Measurements from ENCODE around the gene ANKRD52.

The ANKRD52 gene

GRCh38 chr12:56258068-56258819 is at the start of gene ANKRD52:
ANKRD52 (minus strand) TSS chr12:56258384; CDS start chr12:56258269, 115 bp downstream.
- no peaks in the 10 kb centered on the region for H3K27me3 ChIP-seq
- H3K27ac ChIP-seq = peak within 1 kb of the TSS; percentile 80 to 85
- peak within 1 kb of the TSS; percentile 91 to 92 for H3K4me3 ChIP-seq
- peak; percentile 65 to 84 for DNase-seq
- peak; percentile 61 to 85 for TF ChIP-seq CTCF (IDR thresholded peaks at IDR 0.05)
- H3K9me3 ChIP-seq = no peaks in the 10 kb centered on the region
- H3K4me1 ChIP-seq = peaks cover 0 to 31% (median 24%) of the 10 kb centered on the region in 4 donors
- peaks cover 28 to 31% (median 30%) of the 10 kb centered on the region in 3 donors for H3K36me3 ChIP-seq
- intact Hi-C loops (cut with DNase I; ENCODE audit: low total_unique reads) = no loop called here

- H3K27me3 ChIP-seq = no peaks in the 10 kb centered on the region
- H3K4me3 ChIP-seq = no peak overlapping the region
- no peak for TF ChIP-seq CTCF (IDR thresholded peaks at IDR 0.05)
- H3K36me3 ChIP-seq = peaks cover 7 to 81% (median 37%) of the 10 kb centered on the region in 3 donors
- H3K9me3 ChIP-seq = no peaks in the 10 kb centered on the region
- intact Hi-C loops (cut with DNase I; ENCODE audit: low total_unique reads) = no loop called here
- no peak overlapping the region for H3K27ac ChIP-seq
- H3K4me1 ChIP-seq = peaks cover 0 to under 1% (median 0%) of the 10 kb centered on the region in 4 donors
- DNase-seq = no peak
Observed at GRCh38 chr12:56307221-56307965, 49.2 kb upstream of the ANKRD52 start.

- Histone ChIP-seq H3K4me1 (peaks cover 0 to 17% (median 9%) of the 10 kb centered on the region in 4 donors), H3K9me3 (no peaks in the 10 kb centered on the region), H3K27ac (no peak overlapping the region), H3K4me3 (no peak overlapping the region), H3K27me3 (no peaks in the 10 kb centered on the region), H3K36me3 (peaks cover 7 to 57% (median 25%) of the 10 kb centered on the region in 3 donors)
- TF ChIP-seq CTCF (IDR thresholded peaks at IDR 0.05) = no peak
- DNase-seq = no peak
- intact Hi-C loops (cut with DNase I; ENCODE audit: low total_unique reads) = no loop called here
Observed at GRCh38 chr12:56304872-56305590, 46.8 kb upstream of the ANKRD52 start.

GRCh38 chr12:56304276-56304675 is 46.1 kb upstream of the ANKRD52 start:
- H3K9me3 ChIP-seq = no peaks in the 10 kb centered on the region
- H3K36me3 ChIP-seq = peaks cover 7 to 50% (median 17%) of the 10 kb centered on the region in 3 donors
- H3K27me3 ChIP-seq = no peaks in the 10 kb centered on the region
- H3K27ac ChIP-seq = no peak overlapping the region
- no peak for TF ChIP-seq CTCF (IDR thresholded peaks at IDR 0.05)
- no peak for DNase-seq
- H3K4me1 ChIP-seq = peaks cover 0 to 19% (median 11%) of the 10 kb centered on the region in 4 donors
- intact Hi-C loops (cut with DNase I; ENCODE audit: low total_unique reads) = no loop called here
- no peak overlapping the region for H3K4me3 ChIP-seq

GRCh38 chr12:56300644-56301464 is 42.7 kb upstream of the ANKRD52 start:
- peaks cover 0 to 17% (median 0%) of the 10 kb centered on the region in 3 donors for H3K36me3 ChIP-seq
- peak overlapping the region; percentile 79 to 93 for H3K4me3 ChIP-seq
- H3K4me1 ChIP-seq = peaks cover 0 to 54% (median 37%) of the 10 kb centered on the region in 4 donors
- no peaks in the 10 kb centered on the region for H3K9me3 ChIP-seq
- H3K27ac ChIP-seq = peak overlapping the region; percentile 90
- TF ChIP-seq CTCF (IDR thresholded peaks at IDR 0.05) = no peak
- no peak for DNase-seq
- H3K27me3 ChIP-seq = no peaks in the 10 kb centered on the region
- intact Hi-C loops (cut with DNase I; ENCODE audit: low total_unique reads) = loop anchor here (2.0 kb wide), 1 partner anchor 76 kb away; the partner anchor contains the start of gene NABP2

Measured in tibial artery (tissue), 4 donors.